Measurements from ENCODE around the gene USB1. TPM values are rescaled to one million over a fixed set of nuclear protein-coding genes. Genes with fewer than 3 reads are reported as not detected.

USB1 gene
- total RNA-seq, 1 experiment from 2014 or later, result 73.1 TPM

DNA sequence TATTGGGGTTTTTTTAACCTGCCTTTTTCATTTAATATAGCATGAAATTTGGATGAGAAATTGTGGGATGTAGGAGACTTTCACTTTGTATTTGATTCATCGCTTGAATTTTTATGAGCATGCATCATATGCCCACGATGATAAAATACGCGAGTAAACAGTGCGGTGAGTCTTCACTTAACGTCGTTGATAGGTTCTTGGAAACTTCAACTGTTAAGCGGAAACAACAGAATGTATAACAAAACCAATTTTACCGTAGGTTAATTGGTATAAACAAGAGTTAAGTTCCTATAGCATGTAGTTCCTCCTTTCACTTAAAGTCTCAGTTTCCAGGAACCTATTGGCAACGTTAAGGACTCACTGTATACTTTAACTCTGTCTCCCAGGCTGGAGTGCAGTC is 53.1 kb downstream of the USB1 start:
- intact Hi-C loops (cut with micrococcal nuclease), result no loop called here

More for the DNA sequence above, 53.1 kb downstream of the USB1 start:
- no TSS peak for BruUV-seq (replicated peaks)
- CTCF ChIA-PET, result no interaction called here
- H3K4me2 ChIP-seq (ENCODE audit: low read length), result no peak overlapping the region
- H3K9me3 ChIP-seq (ENCODE audit: control insufficient read depth in 1 of 2, insufficient read depth in 1 of 2, low read depth in 1 of 2, low read length in 2 of 2), result no peaks in the 10 kb centered on the region
- TF ChIP-seq JUND (IDR thresholded peaks at IDR 0.05), result no peak
- no peak for TF ChIP-seq TCF7L2 (IDR thresholded peaks at IDR 0.05; ENCODE audit: borderline replicate concordance, extremely low read depth, insufficient read depth, insufficient read length)
- no peak for TF ChIP-seq CEBPB (IDR thresholded peaks at IDR 0.05; ENCODE audit: low read depth)
- no peak for TF ChIP-seq EZH2 (IDR thresholded peaks at IDR 0.05)
- TF ChIP-seq, protein P1, sequence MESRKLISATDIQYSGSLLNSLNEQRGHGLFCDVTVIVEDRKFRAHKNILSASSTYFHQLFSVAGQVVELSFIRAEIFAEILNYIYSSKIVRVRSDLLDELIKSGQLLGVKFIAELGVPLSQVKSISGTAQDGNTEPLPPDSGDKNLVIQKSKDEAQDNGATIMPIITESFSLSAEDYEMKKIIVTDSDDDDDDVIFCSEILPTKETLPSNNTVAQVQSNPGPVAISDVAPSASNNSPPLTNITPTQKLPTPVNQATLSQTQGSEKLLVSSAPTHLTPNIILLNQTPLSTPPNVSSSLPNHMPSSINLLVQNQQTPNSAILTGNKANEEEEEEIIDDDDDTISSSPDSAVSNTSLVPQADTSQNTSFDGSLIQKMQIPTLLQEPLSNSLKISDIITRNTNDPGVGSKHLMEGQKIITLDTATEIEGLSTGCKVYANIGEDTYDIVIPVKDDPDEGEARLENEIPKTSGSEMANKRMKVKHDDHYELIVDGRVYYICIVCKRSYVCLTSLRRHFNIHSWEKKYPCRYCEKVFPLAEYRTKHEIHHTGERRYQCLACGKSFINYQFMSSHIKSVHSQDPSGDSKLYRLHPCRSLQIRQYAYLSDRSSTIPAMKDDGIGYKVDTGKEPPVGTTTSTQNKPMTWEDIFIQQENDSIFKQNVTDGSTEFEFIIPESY (IDR thresholded peaks at IDR 0.05; ENCODE audit: extremely low read depth, insufficient replicate concordance, low read length), result no peak
- TF ChIP-seq POLR2A (IDR thresholded peaks at IDR 0.05; ENCODE audit: borderline replicate concordance, extremely low read depth, insufficient read depth, insufficient read length), result no peak
- TF ChIP-seq FOSL1 (IDR thresholded peaks at IDR 0.05; ENCODE audit: low read depth), result no peak
- TF ChIP-seq, protein P2, sequence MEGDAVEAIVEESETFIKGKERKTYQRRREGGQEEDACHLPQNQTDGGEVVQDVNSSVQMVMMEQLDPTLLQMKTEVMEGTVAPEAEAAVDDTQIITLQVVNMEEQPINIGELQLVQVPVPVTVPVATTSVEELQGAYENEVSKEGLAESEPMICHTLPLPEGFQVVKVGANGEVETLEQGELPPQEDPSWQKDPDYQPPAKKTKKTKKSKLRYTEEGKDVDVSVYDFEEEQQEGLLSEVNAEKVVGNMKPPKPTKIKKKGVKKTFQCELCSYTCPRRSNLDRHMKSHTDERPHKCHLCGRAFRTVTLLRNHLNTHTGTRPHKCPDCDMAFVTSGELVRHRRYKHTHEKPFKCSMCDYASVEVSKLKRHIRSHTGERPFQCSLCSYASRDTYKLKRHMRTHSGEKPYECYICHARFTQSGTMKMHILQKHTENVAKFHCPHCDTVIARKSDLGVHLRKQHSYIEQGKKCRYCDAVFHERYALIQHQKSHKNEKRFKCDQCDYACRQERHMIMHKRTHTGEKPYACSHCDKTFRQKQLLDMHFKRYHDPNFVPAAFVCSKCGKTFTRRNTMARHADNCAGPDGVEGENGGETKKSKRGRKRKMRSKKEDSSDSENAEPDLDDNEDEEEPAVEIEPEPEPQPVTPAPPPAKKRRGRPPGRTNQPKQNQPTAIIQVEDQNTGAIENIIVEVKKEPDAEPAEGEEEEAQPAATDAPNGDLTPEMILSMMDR (IDR thresholded peaks at IDR 0.05 in 2 of 3, conservative IDR thresholded peaks at IDR 0.05 in 1 of 3; ENCODE audit: borderline replicate concordance in 1 of 3, insufficient read depth in 1 of 3, low read depth in 2 of 3, low read length in 2 of 3), result no peak
- TF ChIP-seq ZNF274 (IDR thresholded peaks at IDR 0.05; ENCODE audit: low read depth, low read length), result no peak
- no peak for TF ChIP-seq CBX3 (IDR thresholded peaks at IDR 0.05; ENCODE audit: low read depth)
- no peak for TF ChIP-seq SP1 (IDR thresholded peaks at IDR 0.05; ENCODE audit: low read depth)
- RAD21 ChIA-PET (ENCODE audit: low non-redundant PET in 1 of 2, low total read pairs in 2 of 2, uncharacterized antibody in 2 of 2, unreplicated experiment in 2 of 2), result no interaction called here
- peaks cover 12% of the 10 kb centered on the region for H3K27me3 ChIP-seq (ENCODE audit: insufficient read depth, low read length)
- no peaks in the 10 kb centered on the region for H3K4me1 ChIP-seq (ENCODE audit: control insufficient read depth in 1 of 2, insufficient read depth in 2 of 2, low read length in 2 of 2)
- H3K9me2 ChIP-seq (ENCODE audit: insufficient read depth), result no peaks in the 10 kb centered on the region
- H3K36me3 ChIP-seq (ENCODE audit: control insufficient read depth in 1 of 2, insufficient read depth in 2 of 2, low read length in 2 of 2), result no peaks in the 10 kb centered on the region
- H3K27ac ChIP-seq (ENCODE audit: low read depth, low read length), result no peak overlapping the region
- no peak overlapping the region for H3K4me3 ChIP-seq (replicated peaks in 1 of 2; ENCODE audit: low read depth in 1 of 2, low read length in 2 of 2)
- ATAC-seq (no peak), DNase-seq (ENCODE audit: low read depth, low spot score) (no peak)
- H3K79me2 ChIP-seq (ENCODE audit: insufficient read depth, low read length), result no peaks in the 10 kb centered on the region
- H2AFZ ChIP-seq (ENCODE audit: low read depth, low read length, poor library complexity, severe bottlenecking), result no peak overlapping the region
- POLR2A ChIA-PET, result no interaction called here
- H4K20me1 ChIP-seq (ENCODE audit: insufficient read depth), result no peaks in the 10 kb centered on the region; the same call in 1 of the 2 replicates
- H3K9ac ChIP-seq (ENCODE audit: low read length), result no peak overlapping the region

Measured in HCT116 (cell line).